ENCODE results near the gene TAF6. TPM values are rescaled to one million over a fixed set of nuclear protein-coding genes. Genes with fewer than 3 reads are reported as not detected.

The TAF6 gene
- total and polyA plus RNA-seq, 9 of the 15 experiments (the other 6 are each of a cell fraction or from before 2014, with no cell fraction given): 0.78 to 78.7 (median 21.3) TPM

DNA sequence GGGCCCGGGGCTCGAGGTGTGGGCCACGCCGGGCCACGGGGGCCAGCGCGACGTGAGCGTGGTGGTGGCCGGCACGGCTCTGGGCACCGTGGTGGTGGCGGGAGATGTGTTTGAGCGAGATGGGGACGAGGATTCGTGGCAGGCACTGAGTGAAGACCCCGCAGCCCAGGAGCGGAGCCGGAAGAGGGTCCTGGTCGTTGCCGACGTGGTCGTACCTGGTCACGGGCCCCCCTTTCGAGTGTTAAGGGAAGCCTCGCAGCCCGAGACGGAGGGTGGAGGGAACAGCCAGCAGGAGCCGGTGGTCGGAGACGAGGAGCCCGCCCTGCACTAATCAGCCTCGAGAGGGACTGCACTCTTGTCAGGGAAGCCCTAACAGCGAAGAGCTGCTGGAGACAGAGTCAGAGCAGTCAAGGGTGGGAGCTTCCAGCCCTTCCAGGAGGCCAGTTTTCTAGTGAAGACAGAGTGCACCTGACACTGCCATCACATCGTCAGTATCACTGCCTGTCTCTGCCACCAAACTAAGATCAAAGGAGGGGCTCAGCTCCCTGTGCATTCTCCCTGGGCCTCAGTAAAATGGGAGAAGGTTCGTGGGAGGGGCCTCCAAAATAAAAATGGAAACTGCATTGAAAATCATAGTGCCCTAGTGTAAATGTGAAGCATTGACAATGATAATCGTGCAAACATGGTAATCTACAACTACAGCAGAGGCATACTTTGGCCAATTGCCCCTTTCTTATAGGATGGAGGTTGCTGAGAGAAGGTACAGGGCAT lies 8.9 kb upstream of the TAF6 start (continued):
- TF ChIP-seq, protein P1, sequence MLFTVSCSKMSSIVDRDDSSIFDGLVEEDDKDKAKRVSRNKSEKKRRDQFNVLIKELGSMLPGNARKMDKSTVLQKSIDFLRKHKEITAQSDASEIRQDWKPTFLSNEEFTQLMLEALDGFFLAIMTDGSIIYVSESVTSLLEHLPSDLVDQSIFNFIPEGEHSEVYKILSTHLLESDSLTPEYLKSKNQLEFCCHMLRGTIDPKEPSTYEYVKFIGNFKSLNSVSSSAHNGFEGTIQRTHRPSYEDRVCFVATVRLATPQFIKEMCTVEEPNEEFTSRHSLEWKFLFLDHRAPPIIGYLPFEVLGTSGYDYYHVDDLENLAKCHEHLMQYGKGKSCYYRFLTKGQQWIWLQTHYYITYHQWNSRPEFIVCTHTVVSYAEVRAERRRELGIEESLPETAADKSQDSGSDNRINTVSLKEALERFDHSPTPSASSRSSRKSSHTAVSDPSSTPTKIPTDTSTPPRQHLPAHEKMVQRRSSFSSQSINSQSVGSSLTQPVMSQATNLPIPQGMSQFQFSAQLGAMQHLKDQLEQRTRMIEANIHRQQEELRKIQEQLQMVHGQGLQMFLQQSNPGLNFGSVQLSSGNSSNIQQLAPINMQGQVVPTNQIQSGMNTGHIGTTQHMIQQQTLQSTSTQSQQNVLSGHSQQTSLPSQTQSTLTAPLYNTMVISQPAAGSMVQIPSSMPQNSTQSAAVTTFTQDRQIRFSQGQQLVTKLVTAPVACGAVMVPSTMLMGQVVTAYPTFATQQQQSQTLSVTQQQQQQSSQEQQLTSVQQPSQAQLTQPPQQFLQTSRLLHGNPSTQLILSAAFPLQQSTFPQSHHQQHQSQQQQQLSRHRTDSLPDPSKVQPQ (CRISPR knock-in tag; IDR thresholded peaks at IDR 0.05; ENCODE audit: borderline replicate concordance): no peak
- TF ChIP-seq EP300 (IDR thresholded peaks at IDR 0.05; ENCODE audit: low read length) (no peak), ZNF766 (CRISPR knock-in tag; conservative IDR thresholded peaks at IDR 0.05) (no peak), ZFX (CRISPR knock-in tag; IDR thresholded peaks at IDR 0.05) (no peak), ZBTB1 (CRISPR knock-in tag; IDR thresholded peaks at IDR 0.05; ENCODE audit: borderline replicate concordance, low read depth) (0 out of 2 replicates have a peak, but pooled peaks have one; percentile 46), RBM15 (IDR thresholded peaks at IDR 0.05; ENCODE audit: insufficient read depth, low read length) (no peak), ZNF224 (CRISPR knock-in tag; IDR thresholded peaks at IDR 0.05) (no peak), DPF2 (IDR thresholded peaks at IDR 0.05) (no peak), PRMT5 (CRISPR knock-in tag; IDR thresholded peaks at IDR 0.05) (no peak), HNRNPH1 (optimal IDR thresholded peaks at IDR 0.05; ENCODE audit: low read depth, low read length) (no peak), BCL6 (CRISPR knock-in tag; IDR thresholded peaks at IDR 0.05) (no peak), TAF7 (tag; IDR thresholded peaks at IDR 0.05) (no peak), RBM25 (IDR thresholded peaks at IDR 0.05; ENCODE audit: low read depth, low read length, severe bottlenecking) (no peak)
- TF ChIP-seq, protein P2, sequence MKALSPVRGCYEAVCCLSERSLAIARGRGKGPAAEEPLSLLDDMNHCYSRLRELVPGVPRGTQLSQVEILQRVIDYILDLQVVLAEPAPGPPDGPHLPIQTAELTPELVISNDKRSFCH (CRISPR knock-in tag; IDR thresholded peaks at IDR 0.05): no peak
- TF ChIP-seq, protein P2 (tag; IDR thresholded peaks at IDR 0.05): no peak
- TF ChIP-seq, protein P3, sequence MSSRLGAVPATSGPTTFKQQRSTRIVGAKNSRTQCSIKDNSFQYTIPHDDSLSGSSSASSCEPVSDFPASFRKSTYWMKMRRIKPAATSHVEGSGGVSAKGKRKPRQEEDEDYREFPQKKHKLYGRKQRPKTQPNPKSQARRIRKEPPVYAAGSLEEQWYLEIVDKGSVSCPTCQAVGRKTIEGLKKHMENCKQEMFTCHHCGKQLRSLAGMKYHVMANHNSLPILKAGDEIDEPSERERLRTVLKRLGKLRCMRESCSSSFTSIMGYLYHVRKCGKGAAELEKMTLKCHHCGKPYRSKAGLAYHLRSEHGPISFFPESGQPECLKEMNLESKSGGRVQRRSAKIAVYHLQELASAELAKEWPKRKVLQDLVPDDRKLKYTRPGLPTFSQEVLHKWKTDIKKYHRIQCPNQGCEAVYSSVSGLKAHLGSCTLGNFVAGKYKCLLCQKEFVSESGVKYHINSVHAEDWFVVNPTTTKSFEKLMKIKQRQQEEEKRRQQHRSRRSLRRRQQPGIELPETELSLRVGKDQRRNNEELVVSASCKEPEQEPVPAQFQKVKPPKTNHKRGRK (tag; IDR thresholded peaks at IDR 0.05): no peak
- TF ChIP-seq, protein P4, sequence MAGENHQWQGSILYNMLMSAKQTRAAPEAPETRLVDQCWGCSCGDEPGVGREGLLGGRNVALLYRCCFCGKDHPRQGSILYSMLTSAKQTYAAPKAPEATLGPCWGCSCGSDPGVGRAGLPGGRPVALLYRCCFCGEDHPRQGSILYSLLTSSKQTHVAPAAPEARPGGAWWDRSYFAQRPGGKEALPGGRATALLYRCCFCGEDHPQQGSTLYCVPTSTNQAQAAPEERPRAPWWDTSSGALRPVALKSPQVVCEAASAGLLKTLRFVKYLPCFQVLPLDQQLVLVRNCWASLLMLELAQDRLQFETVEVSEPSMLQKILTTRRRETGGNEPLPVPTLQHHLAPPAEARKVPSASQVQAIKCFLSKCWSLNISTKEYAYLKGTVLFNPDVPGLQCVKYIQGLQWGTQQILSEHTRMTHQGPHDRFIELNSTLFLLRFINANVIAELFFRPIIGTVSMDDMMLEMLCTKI (IDR thresholded peaks at IDR 0.05; ENCODE audit: partially characterized antibody): no peak
- TF ChIP-seq, protein P5, sequence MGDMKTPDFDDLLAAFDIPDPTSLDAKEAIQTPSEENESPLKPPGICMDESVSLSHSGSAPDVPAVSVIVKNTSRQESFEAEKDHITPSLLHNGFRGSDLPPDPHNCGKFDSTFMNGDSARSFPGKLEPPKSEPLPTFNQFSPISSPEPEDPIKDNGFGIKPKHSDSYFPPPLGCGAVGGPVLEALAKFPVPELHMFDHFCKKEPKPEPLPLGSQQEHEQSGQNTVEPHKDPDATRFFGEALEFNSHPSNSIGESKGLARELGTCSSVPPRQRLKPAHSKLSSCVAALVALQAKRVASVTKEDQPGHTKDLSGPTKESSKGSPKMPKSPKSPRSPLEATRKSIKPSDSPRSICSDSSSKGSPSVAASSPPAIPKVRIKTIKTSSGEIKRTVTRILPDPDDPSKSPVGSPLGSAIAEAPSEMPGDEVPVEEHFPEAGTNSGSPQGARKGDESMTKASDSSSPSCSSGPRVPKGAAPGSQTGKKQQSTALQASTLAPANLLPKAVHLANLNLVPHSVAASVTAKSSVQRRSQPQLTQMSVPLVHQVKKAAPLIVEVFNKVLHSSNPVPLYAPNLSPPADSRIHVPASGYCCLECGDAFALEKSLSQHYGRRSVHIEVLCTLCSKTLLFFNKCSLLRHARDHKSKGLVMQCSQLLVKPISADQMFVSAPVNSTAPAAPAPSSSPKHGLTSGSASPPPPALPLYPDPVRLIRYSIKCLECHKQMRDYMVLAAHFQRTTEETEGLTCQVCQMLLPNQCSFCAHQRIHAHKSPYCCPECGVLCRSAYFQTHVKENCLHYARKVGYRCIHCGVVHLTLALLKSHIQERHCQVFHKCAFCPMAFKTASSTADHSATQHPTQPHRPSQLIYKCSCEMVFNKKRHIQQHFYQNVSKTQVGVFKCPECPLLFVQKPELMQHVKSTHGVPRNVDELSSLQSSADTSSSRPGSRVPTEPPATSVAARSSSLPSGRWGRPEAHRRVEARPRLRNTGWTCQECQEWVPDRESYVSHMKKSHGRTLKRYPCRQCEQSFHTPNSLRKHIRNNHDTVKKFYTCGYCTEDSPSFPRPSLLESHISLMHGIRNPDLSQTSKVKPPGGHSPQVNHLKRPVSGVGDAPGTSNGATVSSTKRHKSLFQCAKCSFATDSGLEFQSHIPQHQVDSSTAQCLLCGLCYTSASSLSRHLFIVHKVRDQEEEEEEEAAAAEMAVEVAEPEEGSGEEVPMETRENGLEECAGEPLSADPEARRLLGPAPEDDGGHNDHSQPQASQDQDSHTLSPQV (IDR thresholded peaks at IDR 0.05): no peak

All from K562 (cell line).